Renal pelvis (tissue), 4 donors: Measurements from ENCODE around the gene B3GALNT2. TPM values are rescaled to one million over a fixed set of nuclear protein-coding genes. Genes with fewer than 3 reads are reported as not detected.
"Not testable (repeated sequence)": the region's sequence is repeated elsewhere in the genome, so short reads cannot be mapped to it uniquely, and the experiment has no call there.

Experiments
- DNase-seq: peaks from one replicate; pipeline ENCODE4 v3.0.0-alpha.2; 2013
- polyA plus RNA-seq, 3 donors: library from polyadenylated mRNA; unstranded; fragments of 120-200 nt; gene quantifications; one replicate each; pipeline ENCODE4 v1.2.1, GENCODE V29; 2013; ENCODE audit not compliant: insufficient read length in 3 of 3

The B3GALNT2 gene
- polyA plus RNA-seq, 3 donors: 23.6 to 26.7 (median 24.0) TPM

DNA sequence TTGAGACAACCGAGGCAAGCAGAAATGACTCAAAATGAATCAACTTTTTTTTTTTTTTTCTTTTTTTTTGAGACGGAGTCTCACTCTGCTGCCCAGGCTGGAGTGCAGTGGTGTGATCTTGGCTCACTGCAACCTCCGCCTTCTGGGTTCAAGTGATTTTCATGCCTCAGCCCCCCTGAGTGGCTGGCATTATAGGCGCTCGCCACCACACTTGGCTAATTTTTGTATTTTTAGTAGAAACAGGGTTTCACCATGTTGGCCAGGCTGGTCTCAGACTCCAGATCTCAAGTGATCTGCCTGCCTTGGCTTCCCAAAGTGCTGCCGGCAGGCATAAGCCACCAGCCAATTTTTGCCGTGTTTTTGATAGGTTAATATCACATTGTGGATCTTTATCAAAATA, 46.4 kb downstream of the B3GALNT2 start:
- not testable (repeated sequence) for DNase-seq

DNA sequence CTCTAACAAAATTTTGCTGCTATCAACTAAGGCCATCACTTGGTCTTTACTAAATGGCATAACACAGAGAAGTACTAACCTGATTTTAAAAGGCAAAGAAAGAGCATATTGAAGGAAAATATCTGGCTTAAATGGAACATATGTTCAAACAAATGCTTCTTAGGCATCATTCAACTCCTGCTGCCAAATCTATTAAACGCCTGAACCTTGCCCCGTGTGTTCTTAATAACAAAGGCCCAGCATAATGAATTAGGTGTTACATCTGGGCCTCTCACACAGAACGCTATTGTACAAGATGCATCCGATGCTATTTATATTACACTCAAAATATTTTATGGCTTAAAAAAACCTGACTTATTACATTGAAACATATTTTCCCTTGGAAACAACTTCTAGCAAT, 48.4 kb downstream of the B3GALNT2 start:
- peak; percentile 9 for DNase-seq

DNA sequence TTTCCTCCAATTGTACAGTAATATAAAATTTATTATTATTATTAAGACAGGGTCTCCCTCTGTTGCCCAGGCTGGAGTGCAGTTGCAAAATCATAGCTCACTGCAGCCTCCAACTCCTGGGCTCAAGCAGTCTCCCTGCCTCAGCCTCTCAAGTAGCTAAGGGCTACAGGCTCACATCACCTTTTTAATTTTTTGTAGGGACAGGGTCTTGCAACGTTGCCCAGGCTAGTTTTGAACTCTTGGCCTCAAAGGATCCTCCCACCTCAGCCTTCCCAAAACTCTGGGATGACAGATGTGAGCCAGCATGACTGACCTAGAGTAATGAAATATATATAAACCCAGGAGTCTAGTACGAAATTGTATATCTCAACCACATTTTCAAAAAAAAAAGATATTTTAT, 49.2 kb downstream of the B3GALNT2 start:
- no peak for DNase-seq

DNA sequence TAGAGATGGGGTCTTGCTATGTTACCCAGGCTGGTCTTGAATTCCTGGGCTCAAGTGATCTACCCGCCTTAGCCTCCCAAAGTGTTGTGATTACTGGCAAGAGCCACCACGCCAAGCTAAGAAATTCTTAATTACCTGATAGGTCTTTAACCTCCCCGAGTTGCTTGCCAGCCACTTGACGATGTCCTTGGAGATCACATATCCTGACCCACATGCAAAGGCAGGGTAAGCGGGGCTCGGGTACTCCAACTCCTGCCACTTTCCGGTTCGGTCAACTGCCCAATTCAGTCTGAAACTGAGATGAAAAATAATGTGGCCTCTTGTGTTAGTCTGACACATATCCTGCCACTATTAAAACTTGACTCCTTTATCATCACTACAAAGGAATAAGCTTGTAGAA, 50.2 kb downstream of the B3GALNT2 start:
- DNase-seq: no peak

DNA sequence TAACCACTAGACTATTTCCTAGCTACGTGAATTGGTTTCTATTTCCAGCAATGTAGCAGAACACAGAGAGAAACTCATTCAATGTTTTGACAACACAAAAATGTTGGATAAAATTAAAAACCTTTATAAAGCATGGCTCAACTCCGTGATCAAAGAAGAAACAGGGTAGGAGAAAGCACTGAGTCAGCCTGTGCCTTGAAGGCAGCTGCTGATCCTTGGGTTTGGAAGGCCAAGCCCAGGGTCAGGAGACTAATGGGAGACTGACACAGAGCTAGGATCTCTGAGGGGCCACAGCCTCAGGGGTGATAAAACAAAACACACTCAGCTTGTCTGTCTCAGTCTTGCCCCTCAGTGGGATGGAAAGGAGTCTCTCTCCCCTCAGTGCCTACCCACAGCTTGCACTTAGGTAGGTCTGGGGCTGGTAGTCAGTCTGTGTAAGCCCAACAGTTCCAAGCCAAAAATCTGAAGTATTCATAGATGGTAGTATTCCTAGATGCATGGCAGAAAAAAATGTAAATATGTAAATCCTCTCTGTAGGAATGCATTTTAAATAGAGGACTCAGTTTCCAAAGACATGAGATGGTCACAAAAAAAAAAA, 53.3 kb downstream of the B3GALNT2 start:
- no peak for DNase-seq

DNA sequence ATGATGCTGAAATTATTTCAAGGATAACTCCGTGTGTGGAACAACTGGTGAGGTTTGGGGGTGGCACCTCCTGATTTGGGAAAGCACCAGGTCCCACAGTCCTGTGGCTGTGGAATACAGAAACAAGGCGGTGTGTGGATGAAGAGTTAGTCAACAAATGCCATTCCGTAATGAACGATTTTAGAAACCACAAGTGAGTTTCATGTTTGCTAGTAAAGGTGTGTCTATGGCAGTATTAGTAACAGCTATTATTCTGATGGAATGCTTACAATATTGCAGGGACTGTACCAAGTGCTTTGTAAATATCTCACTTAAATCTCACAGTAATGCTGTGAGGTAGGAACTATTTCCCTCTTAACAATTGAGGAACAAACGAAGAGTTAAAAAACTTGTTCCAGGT, 53.8 kb downstream of the B3GALNT2 start:
- no peak for DNase-seq

DNA sequence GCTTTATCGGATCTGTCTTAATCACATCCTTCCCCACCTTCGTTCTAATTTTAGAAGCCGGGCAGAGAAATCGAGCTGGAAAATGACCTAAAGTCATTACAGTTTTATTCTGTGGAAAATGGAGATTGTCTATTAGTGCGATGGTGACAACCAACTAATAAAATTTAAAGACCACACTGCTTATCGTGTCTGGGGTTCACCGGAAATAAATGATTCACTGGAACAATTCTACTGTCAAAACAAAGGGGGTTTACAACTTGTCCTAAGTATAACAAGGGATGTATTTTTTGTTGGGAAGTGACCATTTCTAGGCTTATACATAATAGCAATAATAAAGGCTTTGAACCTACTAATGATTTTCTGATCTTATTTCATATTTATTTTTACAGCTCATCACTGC, 55.6 kb downstream of the B3GALNT2 start:
- no peak for DNase-seq

DNA sequence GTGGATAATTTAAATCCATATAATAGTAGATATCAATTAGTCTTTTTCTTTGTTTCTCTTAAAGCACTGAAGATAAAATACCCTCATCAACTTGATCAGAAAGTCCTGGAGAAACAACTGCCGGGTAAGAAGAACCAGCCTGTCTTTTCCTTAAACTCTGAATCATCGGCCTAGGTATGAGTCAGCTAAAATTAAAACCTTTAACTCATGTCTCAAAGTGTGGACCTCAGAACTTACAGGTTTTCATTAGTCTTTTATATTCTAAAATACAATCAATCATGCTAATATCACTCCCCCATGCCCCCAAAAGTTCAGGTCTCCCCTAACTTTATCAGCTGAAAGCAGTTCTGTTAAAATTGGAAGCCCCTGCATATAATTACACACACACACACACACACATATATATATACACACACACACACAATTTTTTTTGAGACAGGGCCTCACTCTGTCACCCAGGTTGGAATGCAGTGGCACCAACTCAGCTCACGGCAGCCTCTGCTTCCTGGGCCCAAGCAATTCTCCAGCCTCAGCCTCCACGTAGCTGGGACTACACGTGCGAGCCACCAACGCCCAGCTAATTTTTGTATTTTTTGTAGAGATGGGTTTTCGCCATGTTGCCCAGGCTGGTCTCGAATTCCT, 61.3 kb downstream of the B3GALNT2 start:
- DNase-seq: no peak

DNA sequence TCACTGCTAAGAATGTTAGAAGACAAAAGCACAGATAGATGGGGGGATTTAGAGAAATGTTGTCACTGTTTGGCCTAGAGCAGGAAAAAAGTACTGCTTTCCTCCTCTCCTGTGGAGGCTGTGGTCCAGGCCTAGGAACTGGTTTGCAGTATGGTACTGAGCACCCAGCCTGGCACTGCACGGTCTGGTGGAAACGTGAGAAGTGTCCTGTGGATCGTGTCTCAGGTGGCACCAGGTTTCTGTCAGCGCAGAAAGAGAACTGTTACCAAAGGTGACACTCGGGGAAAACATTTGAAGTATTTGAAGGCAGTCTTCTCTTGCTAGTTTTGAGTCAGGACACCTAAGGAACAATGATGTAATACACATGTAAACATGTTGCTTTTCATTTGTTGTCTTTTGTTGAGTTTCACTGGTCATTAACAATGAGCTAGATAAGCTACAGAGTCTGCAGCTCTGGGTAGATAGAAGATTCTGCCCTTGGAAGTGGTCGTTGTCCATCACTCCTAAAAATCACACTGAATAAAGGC, 63.0 kb downstream of the B3GALNT2 start:
- no peak for DNase-seq

DNA sequence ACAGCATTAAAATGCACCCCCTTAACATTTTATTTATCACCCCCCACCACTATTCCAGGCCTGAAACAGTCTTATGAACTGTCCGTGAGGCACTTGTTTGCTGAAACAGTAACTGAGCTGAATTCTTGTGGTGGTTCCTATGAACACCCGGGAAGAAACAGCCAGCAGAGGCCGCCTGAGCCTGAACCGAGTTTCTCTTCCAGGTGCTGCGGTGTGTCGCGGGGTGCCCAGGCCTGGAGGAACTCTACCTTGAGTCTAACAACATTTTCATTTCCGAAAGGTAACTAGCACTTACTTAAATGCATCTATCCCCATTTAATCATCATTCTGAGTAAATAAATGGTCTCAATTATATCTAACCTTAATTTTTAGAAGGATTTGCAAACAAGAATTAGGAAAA, 70.3 kb downstream of the B3GALNT2 start:
- DNase-seq: no peak

DNA sequence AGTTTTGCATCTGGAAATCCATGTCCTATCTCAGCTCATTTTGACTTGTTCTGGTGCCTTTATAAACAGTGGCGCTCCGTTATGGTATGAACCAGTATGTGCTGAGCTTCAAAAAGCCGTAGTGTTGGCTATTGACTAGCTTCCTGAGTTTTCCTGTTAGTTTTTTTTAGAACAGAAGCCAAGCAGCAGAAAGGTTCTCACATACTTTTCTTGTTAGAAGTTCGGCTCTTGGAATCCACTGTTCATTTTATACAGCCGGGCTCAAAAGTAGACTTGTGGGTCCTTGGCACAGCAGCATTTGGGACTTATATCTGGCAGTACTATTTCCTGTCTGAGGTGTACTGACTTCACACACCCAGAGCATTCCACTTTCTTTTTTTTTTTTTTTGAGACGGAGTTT, 73.3 kb downstream of the B3GALNT2 start:
- DNase-seq: no peak

DNA sequence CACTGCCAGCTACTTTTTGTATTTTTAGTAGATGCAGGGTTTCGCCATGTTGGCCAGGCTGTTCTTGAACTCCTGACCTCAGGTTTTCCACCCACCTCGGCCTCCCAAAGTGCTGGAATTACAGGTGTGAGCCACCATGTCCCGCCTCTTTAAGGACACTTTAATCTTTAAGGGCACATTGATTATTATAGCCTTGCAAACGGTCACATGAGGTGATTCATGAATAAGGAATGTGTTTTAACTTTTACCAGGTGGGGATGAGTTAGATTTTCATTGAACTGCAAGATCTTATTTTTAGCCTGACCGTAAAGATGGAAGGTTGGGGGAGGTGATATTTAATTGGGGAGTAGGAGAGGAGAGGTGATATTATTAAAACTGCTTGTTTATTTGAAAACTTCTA, 75.1 kb downstream of the B3GALNT2 start:
- DNase-seq: no peak

DNA sequence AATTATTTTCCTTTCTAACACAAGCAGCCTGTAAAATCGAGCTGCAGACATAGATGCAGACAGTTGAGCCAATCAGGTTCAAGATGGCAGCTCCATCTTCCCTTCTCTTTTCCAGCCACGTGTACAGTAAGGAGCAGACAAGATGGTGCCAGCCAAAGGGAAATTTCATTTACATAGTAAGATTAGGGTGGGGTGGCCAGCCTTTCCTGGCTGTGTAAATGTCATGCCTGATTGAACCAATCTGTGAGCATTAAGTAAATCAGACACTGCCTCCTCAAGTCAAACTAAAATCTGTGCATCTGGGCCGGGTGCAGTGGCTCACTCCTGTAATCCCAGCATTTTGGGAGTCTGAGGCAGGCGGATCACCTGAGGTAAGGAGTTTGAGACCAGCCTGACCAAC, 76.8 kb downstream of the B3GALNT2 start:
- no peak for DNase-seq

DNA sequence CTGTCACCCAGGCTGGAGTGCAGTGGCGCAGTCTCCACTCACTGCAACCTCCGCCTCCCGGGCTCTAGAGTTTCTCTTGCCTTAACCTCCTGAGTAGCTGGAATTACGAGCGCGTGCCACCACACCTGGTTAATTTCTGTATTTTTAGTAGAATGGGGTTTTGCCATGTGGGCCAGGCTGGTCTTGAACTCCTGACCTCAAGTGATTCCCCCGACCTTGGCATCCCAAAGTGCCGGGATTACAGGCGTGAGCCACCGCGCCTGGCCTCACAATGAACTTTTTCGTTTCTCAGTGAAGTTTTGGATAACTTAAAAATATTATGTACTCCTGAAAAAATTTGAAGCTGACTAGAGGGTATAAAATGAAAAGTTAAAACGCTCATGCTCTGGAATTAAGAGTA, 77.6 kb downstream of the B3GALNT2 start:
- DNase-seq: no peak

DNA sequence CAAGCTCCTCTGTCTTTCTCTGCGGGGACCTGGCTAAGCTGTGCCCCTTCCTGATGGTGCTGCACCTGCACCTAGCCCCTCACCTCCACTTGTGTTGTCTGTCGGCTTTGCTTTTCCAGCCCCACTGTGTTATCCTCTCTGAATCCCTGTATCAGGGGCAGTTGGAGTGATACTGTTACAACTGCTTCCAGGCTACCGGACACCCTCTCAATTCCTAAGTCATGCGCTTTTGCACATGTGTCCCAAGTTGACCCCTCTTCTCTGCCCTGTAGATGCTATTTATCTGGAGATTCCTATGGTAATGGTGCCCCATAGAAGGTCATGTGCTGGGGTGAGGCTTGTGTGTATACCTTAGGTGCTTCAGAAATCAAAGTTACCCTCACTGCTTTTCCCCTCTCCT, 78.1 kb downstream of the B3GALNT2 start:
- DNase-seq: no peak

DNA sequence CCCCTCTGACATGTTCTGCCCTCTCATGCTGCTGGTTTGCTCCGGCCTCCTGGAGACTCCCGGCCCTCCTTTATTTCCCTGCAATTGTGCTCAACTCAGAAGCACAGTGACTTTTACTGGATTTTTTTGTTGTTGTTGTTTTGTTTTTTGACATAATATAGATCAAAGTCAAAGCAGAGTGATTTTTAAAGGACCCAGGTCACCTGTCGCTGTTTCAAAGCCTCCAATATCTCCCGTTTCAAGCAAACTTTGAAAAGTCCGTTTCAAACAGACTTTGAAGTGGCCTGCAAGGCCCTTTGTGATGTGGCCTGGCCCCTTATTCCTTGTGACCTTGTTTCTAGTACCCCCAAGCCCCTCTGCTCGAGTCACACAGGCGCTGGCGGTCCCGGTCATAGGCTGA, 78.9 kb downstream of the B3GALNT2 start:
- DNase-seq: no peak

DNA sequence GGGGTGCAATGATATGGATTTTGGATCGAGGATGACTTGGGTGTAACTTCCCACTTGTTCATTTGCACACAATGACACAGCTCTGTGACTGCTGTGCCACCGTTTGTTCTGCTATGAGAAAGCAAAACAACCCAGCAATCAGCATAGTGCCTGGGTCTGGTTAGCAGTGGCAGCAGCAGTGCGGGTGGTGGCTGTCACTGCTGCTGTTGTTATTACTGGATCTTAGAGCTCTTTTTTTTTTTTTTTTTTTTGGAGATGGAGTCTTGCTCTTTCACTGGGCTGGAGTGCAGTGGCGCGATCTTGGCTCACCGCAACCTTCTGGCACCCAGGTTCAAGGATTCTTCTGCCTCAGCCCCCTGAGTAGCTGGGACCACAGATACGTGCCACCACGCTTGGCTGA, 80.2 kb downstream of the B3GALNT2 start:
- no peak for DNase-seq

DNA sequence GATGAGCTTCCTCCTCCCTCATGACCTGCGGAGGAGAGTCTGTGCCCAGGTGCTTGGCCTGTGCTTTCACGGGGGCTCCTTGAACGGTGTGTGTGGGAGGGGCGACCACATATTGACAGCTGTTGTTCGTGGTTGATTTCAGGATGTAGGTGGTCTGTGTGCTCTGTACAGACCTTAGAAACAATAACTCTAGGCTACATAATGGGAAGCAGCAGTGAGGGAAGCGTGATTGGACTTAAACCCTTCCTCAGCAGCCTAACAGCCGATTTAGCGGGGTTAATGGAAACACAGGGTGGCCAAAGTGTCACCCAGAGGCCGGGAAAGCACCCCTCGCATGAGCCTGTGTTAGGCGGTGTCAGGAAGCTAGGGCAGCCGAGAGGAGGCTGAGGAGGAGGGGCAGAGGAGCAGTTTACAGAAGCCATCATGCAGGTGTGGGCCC, 81.0 kb downstream of the B3GALNT2 start:
- DNase-seq: no peak

DNA sequence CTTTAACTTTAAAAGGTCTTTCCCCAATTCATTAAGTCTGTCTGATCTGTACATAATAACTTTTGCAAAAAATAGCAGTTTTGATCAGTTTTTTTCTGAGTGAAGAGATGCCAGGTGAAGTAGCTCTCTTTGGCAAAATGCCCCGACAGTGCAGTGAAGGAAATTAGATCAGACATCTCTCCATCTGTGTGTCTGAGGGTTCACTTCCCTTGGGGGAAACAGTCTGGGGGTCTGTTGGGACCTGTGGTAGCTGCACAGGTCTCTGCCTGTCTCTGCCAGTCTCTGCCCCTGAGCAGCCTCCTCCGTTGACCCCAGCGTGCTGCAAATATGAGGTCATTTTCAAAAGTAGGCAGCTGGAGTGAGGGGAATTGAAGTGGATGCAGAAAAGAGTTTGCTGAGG, 82.5 kb downstream of the B3GALNT2 start:
- no peak for DNase-seq

DNA sequence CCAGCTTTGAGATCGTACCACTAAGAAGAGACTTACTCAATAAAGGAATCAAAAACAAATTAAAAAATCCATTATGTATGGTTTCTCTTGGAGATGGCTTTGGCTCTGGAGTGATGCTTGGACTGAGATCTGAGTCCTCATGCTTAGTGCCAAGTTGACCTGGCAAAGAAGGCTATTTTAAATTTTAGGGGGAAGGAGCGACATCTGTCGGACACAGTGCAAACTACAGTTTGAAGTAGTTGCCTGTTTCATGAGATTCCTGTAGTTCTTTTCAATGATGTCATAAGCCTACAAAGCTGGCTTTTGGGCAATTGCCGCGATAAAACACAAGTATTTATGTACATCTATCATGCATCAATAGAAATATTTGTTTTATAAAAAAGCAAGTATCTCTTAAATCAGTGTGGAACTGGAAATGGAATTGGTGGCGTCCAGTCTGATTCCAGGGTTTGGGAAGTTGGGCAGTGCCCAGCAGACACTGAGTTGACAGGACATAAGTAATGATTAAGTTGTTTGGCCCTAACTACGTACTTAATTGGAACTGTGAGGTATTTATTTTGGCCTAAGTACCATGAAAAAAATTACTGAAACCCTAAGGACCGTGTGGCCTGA, 87.1 kb downstream of the B3GALNT2 start:
- DNase-seq: peak; percentile 65

DNA sequence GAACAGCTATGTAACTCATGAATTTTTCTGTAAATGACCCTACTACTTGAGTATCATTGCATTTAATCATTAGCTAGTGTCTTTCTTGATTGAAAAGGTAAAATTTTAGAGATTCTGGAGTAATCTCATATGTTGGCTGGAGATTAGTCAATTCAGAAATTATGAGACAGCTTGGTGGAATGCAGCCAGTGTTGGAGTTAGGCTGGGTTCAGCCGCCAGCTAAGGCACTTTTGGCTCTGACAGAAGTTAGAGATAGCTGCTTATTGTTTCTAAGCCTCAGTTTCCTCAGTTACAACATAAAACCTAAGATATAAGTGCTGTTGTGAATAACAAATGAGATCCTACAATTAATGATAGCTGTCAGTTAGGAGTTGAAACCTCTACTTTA, 87.6 kb downstream of the B3GALNT2 start:
- no peak for DNase-seq

DNA sequence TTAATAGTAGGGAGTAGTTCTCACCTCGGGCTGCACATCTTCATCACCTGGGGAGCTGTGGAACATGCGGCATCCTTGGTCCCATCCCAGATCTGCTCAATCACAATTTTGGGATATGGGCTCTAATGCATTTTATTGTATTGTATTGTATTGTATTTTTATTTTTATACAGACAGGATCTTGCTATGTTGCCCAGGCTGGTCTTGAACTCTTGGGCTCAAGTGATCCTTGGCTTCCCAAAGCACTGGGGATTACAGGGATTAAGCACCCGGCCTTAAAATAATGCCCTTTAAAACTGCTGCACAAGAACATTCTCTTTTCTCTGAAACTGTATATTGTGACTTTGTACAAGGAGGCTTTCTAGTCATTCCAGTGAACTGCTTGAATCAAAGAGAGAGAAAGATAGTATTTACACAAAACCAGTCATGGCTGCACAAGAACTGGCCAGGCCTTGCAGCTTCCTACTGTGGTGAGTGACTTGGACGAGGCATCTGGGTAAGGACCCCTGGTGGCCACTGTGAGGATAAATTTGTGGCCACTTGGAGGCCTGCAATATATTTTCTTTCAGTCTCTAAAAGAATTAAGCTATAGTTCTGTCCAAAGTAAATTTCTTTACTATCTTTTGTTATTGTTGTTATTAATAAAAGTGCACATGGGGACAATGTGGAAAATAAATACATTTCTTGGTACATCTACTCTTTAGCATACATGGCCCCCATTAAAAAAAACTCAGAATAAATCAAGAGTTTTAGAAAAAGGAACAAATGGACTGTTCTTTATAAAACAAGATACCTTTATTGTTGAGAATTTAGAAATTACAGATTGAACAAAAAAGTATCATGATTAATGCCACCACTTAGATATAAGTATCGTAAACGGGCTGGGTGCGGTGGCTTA, 89.0 kb downstream of the B3GALNT2 start:
- peak; percentile 60 for DNase-seq
